ENCODE data around the gene ZCCHC24. TPM values are rescaled to one million over a fixed set of nuclear protein-coding genes. Genes with fewer than 3 reads are reported as not detected.

ZCCHC24 gene
- total and polyA plus RNA-seq, 12 donors: 5.8 to 49.0 (median 24.8) TPM

DNA sequence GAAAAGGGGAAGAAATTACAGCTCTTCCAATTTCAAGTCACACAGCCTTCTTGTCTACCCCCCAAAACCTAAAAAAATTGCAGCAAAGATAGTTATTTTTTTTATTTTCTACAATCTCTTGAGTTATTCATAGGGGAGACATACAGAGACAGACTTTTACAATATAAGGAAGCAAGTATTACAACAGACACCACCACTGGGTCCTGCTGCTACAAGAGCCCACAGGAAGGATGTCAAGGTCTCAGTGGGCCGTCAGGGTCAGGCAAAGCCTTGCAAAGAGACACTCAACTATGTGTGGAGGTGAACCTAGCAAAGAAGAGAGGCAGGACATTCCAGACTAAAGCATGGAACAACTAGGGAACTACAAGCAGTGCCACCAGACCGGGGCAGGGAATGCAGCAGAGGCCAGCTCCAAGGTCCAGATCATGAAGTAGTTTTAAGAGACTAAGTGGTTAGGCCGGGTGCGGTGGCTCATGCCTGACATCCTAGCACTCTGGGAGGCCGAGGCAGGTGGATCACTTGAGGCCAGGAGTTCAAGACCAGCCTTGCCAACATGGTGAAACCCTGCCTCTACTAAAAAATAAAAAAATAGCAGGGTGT is 28.2 kb upstream of the ZCCHC24 start:
- no peak overlapping the region for H3K4me3 ChIP-seq
- no peak for TF ChIP-seq POLR2A (IDR thresholded peaks at IDR 0.05)
- TF ChIP-seq, protein P1, sequence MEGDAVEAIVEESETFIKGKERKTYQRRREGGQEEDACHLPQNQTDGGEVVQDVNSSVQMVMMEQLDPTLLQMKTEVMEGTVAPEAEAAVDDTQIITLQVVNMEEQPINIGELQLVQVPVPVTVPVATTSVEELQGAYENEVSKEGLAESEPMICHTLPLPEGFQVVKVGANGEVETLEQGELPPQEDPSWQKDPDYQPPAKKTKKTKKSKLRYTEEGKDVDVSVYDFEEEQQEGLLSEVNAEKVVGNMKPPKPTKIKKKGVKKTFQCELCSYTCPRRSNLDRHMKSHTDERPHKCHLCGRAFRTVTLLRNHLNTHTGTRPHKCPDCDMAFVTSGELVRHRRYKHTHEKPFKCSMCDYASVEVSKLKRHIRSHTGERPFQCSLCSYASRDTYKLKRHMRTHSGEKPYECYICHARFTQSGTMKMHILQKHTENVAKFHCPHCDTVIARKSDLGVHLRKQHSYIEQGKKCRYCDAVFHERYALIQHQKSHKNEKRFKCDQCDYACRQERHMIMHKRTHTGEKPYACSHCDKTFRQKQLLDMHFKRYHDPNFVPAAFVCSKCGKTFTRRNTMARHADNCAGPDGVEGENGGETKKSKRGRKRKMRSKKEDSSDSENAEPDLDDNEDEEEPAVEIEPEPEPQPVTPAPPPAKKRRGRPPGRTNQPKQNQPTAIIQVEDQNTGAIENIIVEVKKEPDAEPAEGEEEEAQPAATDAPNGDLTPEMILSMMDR (IDR thresholded peaks at IDR 0.05): no peak
- H3K27me3 ChIP-seq: no peaks in the 10 kb centered on the region
- DNase-seq: no peak
- intact Hi-C loops (cut with DNase I): no loop called here
- WGBS, 4 donors: 62 to 79% (median 78%) methylated on average over 3 to 5 of the region's 5 CpGs
- no peaks in the 10 kb centered on the region for H3K36me3 ChIP-seq (replicated peaks in 1 of 2)
- peaks cover 4 to 11% of the 10 kb centered on the region in 2 donors for H3K4me1 ChIP-seq (replicated peaks in 1 of 2)
- H3K9me3 ChIP-seq (replicated peaks in 1 of 3): no peaks in the 10 kb centered on the region
- no peak overlapping the region for H3K27ac ChIP-seq

DNA sequence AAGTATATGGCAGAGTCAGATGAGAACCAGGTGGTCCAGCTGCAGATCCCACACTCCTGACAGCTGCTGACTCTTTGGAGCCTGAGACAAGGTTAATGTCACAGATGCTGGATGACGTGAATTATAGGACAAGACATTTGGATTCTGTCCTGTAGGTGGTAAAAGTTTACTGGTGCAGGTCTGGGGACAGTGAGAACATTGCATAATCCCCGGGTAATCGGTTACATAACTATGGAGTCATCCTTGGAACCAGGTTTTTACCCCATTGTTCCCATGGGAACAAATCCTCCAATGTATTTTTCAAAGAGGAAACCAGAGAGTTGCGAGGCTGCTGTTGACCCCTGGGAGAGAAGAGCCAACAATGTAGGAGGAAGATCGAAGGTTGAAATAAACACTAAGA is 27.5 kb upstream of the ZCCHC24 start:
- no peaks in the 10 kb centered on the region for H3K27me3 ChIP-seq
- no peak for TF ChIP-seq POLR2A (IDR thresholded peaks at IDR 0.05)
- TF ChIP-seq, protein P1 (IDR thresholded peaks at IDR 0.05): peak in 1 of 6 experiments; percentile 21
- H3K9me3 ChIP-seq (replicated peaks in 1 of 3): no peaks in the 10 kb centered on the region
- WGBS, 4 donors: 44 to 55% (median 52%) methylated on average over 5 of the region's 5 CpGs
- H3K4me1 ChIP-seq (replicated peaks in 1 of 2): peaks cover 4 to 18% of the 10 kb centered on the region in 2 donors
- H3K4me3 ChIP-seq: no peak overlapping the region
- no peak for DNase-seq
- no peaks in the 10 kb centered on the region for H3K36me3 ChIP-seq (replicated peaks in 1 of 2)
- no peak overlapping the region for H3K27ac ChIP-seq
- intact Hi-C loops (cut with DNase I): no loop called here

DNA sequence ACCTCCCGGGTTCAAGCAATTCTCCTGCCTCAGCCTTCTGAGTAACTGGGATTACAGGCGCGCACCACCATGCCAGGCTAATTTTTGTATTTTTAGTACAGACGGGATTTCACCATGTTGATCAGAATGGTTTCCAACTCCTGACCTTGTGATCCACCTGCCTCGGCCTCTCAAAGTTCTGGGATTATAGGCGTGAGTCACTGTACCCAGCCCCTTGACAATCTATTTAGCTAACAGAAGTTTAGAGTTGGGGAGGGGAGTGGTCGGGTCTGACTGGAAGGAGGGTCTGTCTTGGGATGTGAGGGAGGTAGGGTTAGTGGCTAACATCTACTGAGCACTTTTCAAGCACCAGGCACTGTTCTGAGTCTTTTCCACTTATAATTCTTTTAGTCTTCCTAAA is 27.0 kb upstream of the ZCCHC24 start:
- Histone ChIP-seq H3K9me3 (replicated peaks in 1 of 3) (no peaks in the 10 kb centered on the region), H3K4me3 (no peak overlapping the region), H3K27me3 (no peaks in the 10 kb centered on the region), H3K4me1 (replicated peaks in 1 of 2) (peaks cover 4 to 23% of the 10 kb centered on the region in 2 donors), H3K36me3 (replicated peaks in 1 of 2) (no peaks in the 10 kb centered on the region), H3K27ac (no peak overlapping the region)
- WGBS, 4 donors: 74 to 89% (median 77%) methylated on average over 7 of the region's 7 CpGs
- no peak for DNase-seq
- intact Hi-C loops (cut with DNase I): no loop called here
- TF ChIP-seq, protein P1 (IDR thresholded peaks at IDR 0.05): no peak
- TF ChIP-seq POLR2A (IDR thresholded peaks at IDR 0.05): no peak

DNA sequence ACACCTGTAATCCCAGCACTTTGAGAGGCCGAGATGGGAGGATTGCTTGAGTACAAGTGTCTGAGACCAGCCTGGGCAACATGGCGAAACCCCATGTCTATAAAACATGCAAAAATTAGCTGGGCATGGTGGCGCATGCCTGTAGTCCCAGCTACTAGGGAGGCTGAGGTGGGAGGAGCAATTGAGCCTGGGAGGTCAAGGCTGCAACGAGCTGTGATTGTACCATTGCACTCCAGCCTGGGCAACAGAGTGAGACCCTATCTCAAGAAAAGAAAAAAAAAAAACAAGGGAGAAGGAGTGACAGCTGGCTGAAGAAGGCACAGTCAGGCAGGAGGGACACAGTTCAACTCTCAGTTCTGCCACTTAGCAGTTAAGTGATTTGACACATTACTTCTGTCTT is 26.4 kb upstream of the ZCCHC24 start:
- intact Hi-C loops (cut with DNase I): no loop called here
- no peaks in the 10 kb centered on the region for H3K27me3 ChIP-seq
- H3K27ac ChIP-seq: no peak overlapping the region
- TF ChIP-seq, protein P1 (IDR thresholded peaks at IDR 0.05): no peak
- TF ChIP-seq POLR2A (IDR thresholded peaks at IDR 0.05): no peak
- no peak for DNase-seq
- no peaks in the 10 kb centered on the region for H3K36me3 ChIP-seq (replicated peaks in 1 of 2)
- 91 to 96% (median 94%) methylated on average over 4 of the region's 4 CpGs for WGBS, 4 donors
- H3K4me3 ChIP-seq: no peak overlapping the region
- H3K9me3 ChIP-seq (replicated peaks in 1 of 3): no peaks in the 10 kb centered on the region
- H3K4me1 ChIP-seq (replicated peaks in 1 of 2): peaks cover 4 to 29% of the 10 kb centered on the region in 2 donors
